Stimulated activated CD4-positive, alpha-beta T cell treated with anti-CD3 and anti-CD28 coated beads, Interleukin-2, amount 100 ng/mL, for 4 hours (primary cell): ENCODE measurements around the gene OR7G3.

Experiments used
- DNase-seq: peaks from one replicate; pipeline ENCODE4 v3.0.0-alpha.2; 2020; ENCODE audit warnings: low read depth

Gene OR7G3

DNA sequence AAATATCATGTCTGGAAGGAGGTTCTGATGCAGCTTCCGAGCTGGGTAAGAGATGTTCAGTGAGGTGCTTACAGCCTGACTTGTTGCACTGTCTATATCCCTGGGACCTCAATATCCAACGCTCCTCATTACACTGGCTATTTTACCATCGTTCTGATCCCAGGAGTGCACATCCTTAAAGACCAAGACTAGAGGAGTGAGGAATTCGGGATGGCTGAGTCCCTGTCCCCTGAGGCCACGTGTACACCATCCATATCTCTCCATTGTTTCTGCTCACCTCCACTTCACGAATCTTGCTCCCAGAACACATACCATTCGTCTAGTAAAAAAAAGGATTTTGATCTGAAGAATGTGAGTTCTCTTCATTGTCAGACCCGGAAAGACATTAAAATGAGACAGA is 19.4 kb downstream of the OR7G3 start, which contains the start of gene OR7G2:
TSS of gene OR7G2 (minus strand) at position 101 of the 400 bp plus-strand sequence. CDS start 4,232 bp downstream, outside the sequence.
- DNase-seq = no peak

DNA sequence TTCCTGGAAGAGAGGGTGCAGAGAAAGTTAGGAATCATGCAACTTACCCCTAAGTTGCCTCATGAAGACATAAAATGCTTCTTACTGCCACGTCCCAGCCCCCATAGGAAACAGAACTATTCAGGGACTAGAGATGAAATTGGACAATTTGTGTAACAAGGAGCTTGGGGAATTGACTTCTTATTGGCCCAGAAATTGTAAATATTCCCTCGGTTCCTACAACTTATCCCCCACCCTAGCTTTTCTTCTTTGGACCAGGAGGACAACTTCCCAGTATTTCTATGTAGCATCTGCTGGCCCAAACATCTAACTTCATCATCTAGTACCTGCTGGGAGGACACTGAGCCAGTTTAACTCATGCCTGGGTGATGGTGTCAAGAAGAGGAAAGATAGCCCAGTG is 40.0 kb downstream of the OR7G3 start, which contains the start of gene OR1M1:
TSS of gene OR1M1 (plus strand) at position 301 of the 400 bp plus-strand sequence. CDS start 6,184 bp downstream, outside the sequence.
- no peak for DNase-seq

DNA sequence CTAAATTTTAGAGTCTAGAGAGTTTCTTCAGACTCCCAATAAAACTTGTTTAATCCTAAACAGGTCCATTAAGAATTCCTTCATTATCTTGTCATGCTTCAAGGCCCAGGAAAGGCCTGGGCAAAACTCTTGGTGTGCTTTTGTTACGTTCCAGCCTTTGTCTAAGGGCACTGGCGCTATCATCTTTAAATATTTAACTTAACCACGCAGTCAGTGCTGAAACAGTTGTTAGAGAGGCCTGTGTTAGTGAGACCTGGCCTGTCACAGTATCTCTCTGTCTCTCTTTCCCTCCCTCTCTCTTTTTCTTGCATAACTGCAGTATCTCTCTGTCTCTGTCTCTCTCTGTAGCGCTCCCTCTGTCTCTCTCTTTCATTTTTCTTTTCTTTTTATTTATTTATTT is 48.1 kb downstream of the OR7G3 start:
- DNase-seq = no peak

DNA sequence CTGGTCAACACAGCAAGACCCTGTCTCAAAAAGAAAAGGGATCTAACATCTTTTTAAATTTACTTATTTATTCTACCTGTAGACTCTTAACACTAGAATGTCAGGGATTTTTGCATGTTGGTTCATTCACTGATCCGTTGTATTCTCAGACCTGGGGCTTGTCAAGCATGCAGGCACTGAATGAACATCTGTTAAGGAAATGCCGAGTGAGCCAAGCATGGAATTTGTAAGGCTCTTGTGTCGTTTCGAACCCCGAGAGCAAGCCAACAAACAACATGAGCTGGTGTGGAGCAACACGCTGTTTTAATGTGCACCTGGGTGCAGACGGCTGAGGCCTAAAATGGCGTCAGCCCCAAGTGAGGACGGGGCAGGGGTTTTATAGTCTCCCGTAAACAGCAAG is 49.8 kb downstream of the OR7G3 start:
- DNase-seq = no peak
